ENCODE data around the gene SYTL4.
A peak's percentile ranks its signal among the peaks of the same experiment; 100 is the strongest.

The SYTL4 gene

DNA sequence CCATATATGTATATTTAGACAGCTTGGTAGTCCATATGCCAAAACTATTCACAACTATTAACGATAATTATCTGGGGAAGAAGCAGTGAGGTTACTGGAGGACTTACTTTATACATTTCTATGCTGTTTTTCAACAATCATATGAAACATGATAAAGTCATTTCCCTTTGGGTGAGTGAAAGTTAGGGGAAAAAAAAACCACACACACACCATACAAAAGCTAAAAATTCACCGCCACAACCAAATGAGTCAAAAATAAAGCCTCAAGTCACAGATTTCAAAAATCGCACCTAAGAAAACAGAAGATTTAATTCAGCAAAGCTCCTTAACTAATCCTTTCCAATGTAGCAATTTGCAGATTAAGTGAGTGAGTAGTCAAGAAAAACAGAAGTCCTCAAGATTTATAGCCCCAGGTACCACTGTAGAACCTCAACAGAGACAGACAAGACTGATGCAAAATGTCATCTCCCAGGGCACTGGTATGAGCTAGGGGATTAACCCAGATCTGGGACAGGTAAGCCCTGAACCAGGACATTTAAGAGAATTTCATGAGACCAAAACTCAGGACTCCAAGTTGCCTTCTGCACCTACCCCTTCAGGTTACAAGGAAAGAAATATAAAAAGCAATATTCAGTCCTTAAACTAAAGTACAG is 35.1 kb downstream of the SYTL4 start:
- no peak for DNase-seq
- intact Hi-C loops (cut with DNase I) = no loop called here

DNA sequence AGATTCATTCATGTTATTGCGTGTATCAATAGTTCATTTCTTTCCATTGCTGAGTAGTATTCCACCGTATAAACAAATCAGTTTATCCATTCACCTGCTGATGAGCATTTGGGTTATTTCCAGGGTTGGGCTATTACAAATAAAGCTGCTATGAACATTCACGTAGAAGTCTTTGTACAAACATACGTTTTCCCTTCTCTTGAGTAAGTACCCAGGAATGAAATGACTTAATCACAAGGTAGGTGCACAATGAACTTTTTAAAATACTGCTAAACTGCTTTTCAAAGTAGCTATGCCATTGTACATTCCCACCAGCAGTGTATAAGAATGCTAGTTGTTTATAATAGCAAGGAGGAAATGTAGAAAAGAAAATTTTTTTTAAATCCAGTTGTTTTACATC is 35.9 kb downstream of the SYTL4 start:
- intact Hi-C loops (cut with DNase I) = no loop called here
- DNase-seq = no peak

DNA sequence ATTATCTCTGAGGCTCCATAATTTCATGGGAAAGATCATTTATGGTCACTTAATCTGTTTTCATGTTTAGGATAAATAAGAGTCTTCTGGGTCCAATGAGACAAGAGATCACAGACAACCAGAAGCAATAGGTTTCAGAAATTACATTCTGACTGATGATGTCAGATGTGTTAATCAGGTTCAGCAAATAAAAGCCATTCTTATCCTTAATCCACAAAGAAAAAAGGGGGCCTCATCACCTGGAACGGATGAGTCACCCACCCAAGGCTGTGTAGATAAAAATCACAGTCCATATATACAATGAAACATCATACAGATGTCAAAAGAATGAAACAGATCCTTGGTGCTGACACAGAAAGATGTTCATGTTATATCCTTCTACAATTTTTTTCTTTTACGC is 36.6 kb downstream of the SYTL4 start:
- DNase-seq = no peak
- intact Hi-C loops (cut with DNase I) = no loop called here

DNA sequence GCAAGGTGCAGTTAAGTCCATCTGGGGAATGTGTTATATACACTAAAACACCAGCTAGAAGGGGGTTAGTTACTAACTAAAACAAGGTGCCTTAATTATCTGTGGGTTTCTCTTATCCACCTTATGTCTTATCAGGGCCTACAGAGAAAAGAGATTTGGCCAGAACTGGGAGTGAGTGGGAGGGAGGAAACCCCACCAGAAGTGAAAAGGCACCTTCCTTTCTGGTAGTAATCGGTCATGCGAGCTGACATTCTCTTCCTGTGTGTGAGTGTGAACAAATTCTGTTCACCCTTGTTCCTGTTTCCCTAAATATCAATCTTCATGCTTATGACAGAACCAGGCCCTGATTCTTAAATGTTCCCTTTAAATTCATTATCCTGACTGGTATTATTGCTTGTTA is 44.4 kb downstream of the SYTL4 start:
- no peak for DNase-seq

DNA sequence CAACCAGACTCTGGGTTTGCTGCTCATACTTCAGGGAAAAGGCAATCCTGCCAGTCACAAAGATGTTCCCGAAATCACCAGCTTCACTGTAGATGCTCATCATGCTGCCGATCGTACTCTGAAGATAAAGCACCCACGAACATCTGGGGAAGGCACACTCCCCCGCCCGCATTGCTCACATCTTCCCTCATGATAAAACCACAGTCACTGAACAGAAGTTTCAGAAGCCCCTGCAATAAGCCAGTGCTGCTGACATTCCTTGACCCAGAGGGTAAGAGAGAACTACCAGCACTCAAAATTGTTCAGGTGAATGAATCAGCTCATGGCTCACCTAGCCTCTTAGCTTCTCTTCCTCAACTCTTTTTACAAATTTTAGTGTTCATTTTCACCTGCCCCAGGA is 44.8 kb downstream of the SYTL4 start:
- intact Hi-C loops (cut with DNase I) = loop anchor here (10.0 kb wide), 1 partner anchor 78 kb away; no protein-coding TSS in a partner anchor
- DNase-seq = peak in 2 of 42 donors; percentile 6 to 35

More for the DNA sequence above, 44.4 kb downstream of the SYTL4 start:
- intact Hi-C loops (cut with DNase I) = loop anchor here (10.0 kb wide), 1 partner anchor 77 kb away; no protein-coding TSS in a partner anchor

DNA sequence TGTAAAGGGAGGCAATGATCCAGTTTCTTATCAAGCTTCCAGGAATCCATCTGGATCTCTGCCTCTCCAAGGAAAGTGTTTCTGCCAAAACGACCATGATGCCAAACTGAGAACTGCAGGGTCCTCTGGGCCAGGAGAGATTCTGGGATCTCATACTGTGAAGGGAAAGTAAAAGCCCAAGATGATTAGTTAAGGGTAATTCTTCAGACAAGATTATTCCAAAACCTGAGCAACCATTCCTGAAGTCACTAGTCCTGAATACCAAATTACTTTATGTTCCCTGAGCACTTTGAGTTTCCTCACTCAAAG is 46.0 kb downstream of the SYTL4 start:
- no peak for DNase-seq
- intact Hi-C loops (cut with DNase I) = loop anchor here (10.0 kb wide), 1 partner anchor 79 kb away; no protein-coding TSS in a partner anchor

DNA sequence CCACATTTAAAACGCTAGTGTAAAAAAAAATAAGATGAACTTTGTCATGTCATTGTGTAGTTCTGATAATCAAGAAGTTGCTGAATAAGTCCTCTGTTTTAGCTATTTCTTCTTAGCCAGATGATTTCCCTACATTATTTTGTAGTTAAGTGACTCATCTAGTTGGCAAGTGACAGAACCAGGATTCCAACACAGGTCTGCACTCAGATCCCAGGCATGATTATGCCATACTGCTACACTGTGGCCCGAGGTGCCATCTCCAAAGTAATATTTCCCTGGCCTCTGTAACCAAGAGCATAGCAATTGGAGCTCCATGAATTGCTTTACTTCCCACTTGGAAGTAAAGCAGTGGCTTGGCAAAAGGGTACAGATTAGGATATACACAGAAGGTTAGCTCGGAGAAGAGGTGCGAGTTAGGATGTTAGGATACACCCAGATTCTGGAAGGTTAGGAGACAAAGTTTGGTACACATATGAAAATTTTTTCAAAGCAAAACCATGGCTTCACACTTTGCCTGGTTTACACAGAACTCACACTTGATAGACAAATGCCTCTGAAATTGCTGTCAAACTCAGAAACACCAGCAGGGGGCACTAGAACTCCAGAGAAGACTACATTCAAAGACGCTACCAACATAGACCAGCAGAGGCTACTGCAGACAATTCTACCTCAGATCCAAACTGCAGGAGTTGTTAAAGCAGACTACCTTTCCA is 46.5 kb downstream of the SYTL4 start:
- intact Hi-C loops (cut with DNase I) = loop anchor here (10.0 kb wide), 1 partner anchor 79 kb away; no protein-coding TSS in a partner anchor
- DNase-seq = peak in 41 of 42 donors; percentile 10 to 89 (median 68)

DNA sequence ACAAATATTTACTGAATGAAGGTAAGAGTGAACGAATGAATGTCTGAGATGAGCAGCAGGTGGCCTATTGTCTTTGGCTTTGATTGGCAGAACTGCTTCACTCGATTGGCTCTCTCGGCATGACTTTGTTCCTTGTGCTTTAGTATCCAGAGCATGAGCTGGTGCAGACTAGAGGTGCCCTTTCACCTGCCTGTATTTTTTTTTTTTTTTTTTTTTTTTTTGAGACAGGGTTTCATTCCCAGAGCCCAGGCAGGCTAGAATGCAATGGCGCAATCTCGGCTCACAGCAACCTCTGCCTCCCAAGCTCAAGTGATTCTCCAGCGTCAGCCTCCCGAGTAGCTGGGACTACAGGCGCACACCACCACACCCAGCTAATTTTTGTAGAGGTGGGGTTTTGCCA is 49.0 kb downstream of the SYTL4 start:
- intact Hi-C loops (cut with DNase I) = loop anchor here (10.0 kb wide), 1 partner anchor 82 kb away; no protein-coding TSS in a partner anchor
- DNase-seq = no peak

DNA sequence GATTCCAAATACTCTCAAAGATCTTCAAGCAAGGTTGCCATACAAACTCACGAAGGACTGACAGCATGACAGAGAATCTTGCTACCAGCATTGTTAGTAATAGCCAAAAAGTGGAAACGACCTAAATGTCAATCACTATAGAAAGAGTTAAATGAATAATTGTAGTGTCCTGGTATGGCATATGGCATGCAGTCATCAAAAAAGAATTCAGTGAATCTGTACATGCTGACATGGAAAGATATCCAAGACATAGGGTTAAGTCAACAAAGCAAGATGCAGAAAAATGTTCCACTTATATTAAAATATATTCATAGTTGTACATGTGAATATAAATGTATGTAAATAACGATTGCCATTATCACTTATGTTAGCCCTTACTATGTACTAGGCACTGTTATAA is 50.3 kb downstream of the SYTL4 start:
- no peak for DNase-seq
- intact Hi-C loops (cut with DNase I) = loop anchor here (10.0 kb wide), 1 partner anchor 83 kb away; no protein-coding TSS in a partner anchor

DNA sequence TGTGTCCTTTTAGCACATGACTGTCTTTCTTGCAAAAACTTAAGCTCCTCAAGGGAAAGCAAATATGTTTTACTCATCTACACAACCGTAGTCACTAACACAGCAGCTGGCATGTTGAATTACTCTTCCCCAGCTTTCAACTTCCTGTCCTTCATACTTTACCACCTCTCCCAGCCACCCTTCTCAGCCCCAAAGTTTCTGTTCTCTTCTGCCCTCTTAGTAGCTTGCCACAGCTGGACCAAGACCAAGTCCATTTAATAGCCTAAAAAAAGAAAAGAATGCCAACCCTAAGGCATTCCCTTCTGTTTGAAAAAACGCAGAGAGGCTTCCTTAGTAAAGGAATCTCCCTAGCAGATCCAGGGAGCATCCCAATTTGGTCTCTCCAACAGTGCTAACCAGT is 51.2 kb downstream of the SYTL4 start:
- intact Hi-C loops (cut with DNase I) = loop anchor here (10.0 kb wide), 1 partner anchor 84 kb away; no protein-coding TSS in a partner anchor
- DNase-seq = no peak

DNA sequence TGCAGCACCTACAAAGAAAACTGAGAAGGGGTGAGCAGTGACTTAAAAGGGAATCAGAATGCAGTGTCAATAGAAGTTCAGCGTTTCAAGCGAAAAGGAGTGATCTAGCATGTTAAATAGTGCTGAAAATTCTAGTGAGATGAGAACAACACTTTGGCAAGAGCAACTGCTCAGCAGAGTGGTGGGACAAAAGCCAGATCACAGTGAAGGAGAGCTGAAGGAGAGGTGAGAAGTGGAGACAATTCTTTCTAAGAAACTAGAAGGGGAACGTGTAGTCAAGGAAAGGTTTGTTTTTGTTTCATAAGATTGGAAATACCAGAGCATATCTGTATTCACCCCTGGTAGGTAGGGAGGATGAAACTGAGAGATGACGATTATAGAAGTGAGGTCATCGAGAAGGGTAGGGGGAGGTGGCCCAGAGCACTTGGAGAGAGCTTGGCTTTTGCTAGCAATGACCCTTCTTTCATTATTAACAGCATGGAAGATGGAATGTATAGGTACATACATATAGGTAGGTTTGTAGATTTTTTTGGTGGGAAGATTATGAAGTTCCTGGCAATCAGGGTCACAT is 54.2 kb downstream of the SYTL4 start:
- intact Hi-C loops (cut with DNase I) = no loop called here
- DNase-seq = no peak

DNA sequence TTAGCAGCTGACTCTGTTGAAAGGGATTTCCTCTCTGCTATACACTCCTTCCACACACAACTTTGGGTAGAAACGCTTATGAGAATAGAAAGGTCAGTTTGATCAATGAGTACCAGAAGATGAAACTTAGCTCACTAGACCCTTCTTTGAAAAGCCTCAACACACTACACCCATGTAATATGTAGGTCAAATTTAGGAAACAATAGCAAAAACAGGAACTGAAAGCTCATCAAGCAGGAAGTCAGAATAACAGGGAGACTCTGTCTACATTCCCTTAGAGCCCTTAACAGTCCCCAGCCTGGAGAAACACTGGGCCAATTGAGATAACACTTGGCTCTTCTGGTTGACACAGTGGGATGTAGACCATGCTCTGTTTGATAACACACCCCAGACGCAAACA is 57.2 kb downstream of the SYTL4 start:
- DNase-seq = no peak
- intact Hi-C loops (cut with DNase I) = no loop called here

DNA sequence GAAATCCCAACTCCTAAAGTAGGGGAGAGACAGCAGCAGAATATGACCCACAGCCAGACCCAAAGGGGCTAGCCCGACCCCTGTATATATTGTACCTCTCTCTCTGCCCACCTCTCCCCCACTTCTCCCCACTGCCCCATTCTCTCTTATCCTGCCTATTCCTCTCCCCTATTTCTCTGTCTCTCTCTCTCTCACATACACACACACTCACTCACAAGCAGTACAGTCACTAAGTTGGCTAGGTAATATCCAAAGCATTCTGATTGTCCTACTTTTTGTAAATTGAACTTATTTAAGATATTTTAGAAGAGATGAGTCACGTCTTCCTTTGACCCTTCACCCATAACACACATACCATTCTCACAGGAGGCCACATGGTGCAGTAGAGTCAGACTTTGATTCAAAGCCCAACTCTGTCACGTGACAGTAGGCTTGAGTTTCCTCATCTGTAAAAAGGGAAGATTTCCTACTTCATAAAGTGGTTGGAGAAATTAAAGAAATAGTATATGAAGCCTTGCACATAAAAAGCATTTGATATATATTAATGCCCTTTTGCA is 58.4 kb downstream of the SYTL4 start:
- DNase-seq = no peak
- intact Hi-C loops (cut with DNase I) = no loop called here

DNA sequence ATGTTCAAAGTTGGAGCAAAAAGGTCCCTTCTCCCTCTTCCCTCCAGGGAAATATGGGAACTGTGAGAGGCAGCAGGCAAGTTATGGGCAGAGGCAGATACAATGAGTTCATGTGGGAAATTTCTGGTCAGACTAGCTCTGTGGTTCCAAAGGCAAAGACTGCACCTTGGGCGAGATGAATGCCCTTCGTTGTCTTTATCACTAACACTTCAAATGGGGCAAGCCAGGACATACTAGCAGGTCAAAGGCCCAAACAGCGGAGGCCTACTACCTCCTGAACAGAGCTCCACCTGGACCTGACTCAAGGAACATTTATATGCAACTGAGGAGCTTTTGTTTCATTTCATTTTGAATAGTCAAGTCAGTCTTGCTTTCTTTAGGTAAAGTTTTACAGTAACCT is 59.0 kb downstream of the SYTL4 start:
- intact Hi-C loops (cut with DNase I) = no loop called here
- DNase-seq = no peak

DNA sequence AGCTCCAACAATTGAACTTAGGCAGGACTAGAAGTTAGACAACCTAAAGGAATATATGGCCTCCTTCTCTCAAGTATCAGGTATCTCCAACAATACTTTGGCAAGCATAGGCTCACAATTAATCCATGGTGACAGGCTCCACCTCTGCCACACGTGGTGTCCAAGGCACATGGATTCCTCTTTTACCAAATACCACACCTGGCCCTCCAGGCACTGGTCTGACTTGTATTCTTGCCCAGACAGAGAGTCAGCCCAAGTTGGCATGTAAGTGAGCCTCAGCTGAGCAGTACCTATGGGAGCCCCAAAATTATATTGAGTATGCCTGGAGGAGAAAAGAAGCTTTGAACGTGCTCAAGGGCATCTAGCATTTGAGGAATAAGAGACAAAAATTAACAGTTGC is 68.3 kb downstream of the SYTL4 start:
- intact Hi-C loops (cut with DNase I) = no loop called here
- DNase-seq = no peak

DNA sequence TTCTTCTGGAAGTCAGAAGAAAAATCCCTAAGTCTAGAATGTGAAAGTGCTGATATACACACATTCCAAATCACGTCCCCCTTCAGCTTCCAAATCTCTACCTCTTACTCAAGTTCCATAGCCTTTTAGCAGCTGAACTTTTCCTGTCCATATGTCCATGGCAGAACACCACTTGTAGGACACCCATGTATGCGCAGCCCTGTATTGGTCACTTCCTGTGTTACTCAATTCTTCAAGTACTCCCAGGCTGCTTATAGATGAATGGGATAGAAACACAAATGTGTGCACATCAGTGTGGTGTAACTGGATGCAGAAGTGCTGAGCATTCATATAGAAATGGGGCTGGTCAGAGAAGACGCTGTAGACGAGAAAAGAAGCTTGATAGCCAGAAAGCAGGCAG is 69.1 kb downstream of the SYTL4 start:
- intact Hi-C loops (cut with DNase I) = no loop called here

DNA sequence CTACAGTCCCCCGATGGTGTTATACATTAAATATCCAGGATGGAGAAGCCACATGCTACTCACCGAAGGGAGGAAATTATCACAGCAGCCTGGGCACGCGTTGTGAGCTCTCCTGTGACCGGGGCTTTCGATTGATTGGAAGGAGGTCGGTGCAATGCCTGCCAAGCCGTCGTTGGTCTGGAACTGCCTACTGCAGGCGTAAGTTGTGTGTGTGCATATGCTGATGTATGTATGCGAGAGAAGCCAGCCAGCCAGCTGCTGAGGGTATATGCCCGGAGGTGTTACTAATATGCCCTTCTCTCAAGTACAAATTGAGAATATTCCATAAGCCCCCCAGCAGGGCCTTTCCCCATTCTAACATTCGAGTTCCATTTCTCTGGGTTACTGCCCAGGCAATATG is 69.8 kb downstream of the SYTL4 start:
- intact Hi-C loops (cut with DNase I) = no loop called here
- no peak for DNase-seq

More for the DNA sequence above, 69.1 kb downstream of the SYTL4 start:
- no peak for DNase-seq

DNA sequence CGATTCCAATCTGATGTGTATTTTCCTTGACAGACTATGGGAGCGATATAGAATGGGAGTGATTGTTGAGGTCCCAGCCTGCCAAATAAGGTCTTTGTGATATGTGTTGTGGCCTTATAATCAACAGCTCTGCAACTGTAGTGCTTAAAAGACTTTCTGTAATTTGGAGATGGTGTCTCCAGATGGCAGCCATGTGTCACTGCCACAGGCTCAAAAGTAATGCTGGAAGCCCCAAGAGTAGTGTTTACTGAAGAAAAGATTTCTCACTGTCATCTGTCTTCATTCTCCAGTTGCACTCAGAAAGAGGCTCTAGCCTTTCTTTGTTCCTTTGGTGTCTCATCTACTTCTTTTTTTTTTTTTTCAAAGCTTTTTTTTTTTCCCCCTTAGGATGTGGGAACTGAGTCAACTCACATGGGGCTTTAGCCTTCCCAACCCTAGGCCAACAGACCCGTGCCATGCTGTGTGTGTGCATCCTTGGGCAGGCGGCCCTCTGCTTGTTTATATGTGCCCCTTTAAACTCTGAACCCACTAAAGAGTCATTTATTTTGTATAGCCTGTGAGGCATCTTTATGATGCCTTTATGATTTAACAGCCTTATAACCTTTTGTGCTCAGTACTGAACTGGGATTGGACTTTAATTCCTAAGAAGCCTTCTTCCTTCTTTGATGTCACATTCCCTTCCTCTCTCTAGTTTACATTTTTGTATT is 72.3 kb downstream of the SYTL4 start:
- intact Hi-C loops (cut with DNase I) = no loop called here
- no peak for DNase-seq

DNA sequence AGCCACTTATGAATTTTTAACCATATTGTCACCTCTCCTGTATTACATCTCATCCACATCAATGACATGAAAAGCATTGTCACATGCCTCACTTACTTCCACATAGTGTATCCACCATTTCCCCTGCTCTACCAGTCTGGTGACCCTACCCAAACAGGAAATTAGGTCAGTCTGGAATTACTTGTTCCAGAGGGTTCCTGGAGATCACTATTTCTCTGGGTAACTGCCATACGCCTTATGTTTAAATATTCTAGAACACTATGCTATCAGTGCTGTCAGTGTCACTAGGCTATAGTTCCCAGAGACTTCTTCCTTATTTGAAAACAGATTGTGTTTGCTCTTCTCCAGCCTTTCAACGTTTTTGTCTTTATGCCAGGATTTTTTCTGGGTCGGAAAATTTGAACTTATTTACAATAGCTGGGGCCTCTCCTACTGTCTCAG is 73.0 kb downstream of the SYTL4 start:
- intact Hi-C loops (cut with DNase I) = no loop called here
- DNase-seq = no peak

Measured in head of caudate nucleus (tissue), 42 donors.